OCI-LY1 (cell line): Measurements from ENCODE around the gene SPATA21.

Experiments used
- H2AFZ ChIP-seq: fragments of 200-600 bp; sonication (generic), shearing (Covaris generic); 2 replicates; pipeline ENCODE4 v1.6.0; 2014; ENCODE audit warnings: antibody characterized with exemption, mild to moderate bottlenecking, low read length
- H3F3A ChIP-seq: fragments of 200-600 bp; sonication (generic), shearing (Covaris generic); 2 replicates; pipeline ENCODE4 v1.6.0; 2014; ENCODE audit warnings: mild to moderate bottlenecking, antibody characterized with exemption, low read length, moderate library complexity; ENCODE audit not compliant: insufficient read depth
- H3K27ac ChIP-seq: fragments of 200-600 bp; sonication (generic); 2 replicates; pipeline ENCODE4 v1.5.1; 2014; ENCODE audit warnings: low read length, mixed run types, mild to moderate bottlenecking, low read depth; ENCODE audit not compliant: poor library complexity, severe bottlenecking
- H3K27me3 ChIP-seq: fragments of 200-600 bp; sonication (generic); 2 replicates; pipeline ENCODE4 v1.6.0; 2014; ENCODE audit warnings: antibody characterized with exemption, mild to moderate bottlenecking, low read length, moderate library complexity; ENCODE audit not compliant: insufficient read depth
- H3K36me3 ChIP-seq: fragments of 200-600 bp; sonication (generic); 2 replicates; pipeline ENCODE4 v1.6.1; 2014; ENCODE audit warnings: mild to moderate bottlenecking, antibody characterized with exemption, low read length, moderate library complexity, mixed read lengths; ENCODE audit not compliant: insufficient read depth
- H3K4me1 ChIP-seq: fragments of 200-600 bp; sonication (generic); 2 replicates; pipeline ENCODE4 v1.5.1; 2014; ENCODE audit warnings: mild to moderate bottlenecking, low read length, moderate library complexity; ENCODE audit not compliant: insufficient read depth, severe bottlenecking
- H3K4me2 ChIP-seq: fragments of 200-600 bp; sonication (generic), shearing (Covaris generic); 2 replicates; pipeline ENCODE4 v1.6.1; 2014; ENCODE audit warnings: low read length
- H3K4me3 ChIP-seq: fragments of 200-600 bp; sonication (generic); 2 replicates; pipeline ENCODE4 v1.5.1; 2014; ENCODE audit warnings: low read length, low read depth, mild to moderate bottlenecking, mixed read lengths; ENCODE audit not compliant: poor library complexity, severe bottlenecking
- H3K79me2 ChIP-seq: fragments of 200-600 bp; shearing (Covaris generic); 2 replicates; pipeline ENCODE4 v1.6.1; 2016; ENCODE audit warnings: mixed run types, low read length, mixed read lengths; ENCODE audit not compliant: insufficient read depth
- H3K9ac ChIP-seq: fragments of 200-600 bp; sonication (generic), shearing (Covaris generic); 2 replicates; pipeline ENCODE4 v1.6.1; 2014; ENCODE audit warnings: mild to moderate bottlenecking, low read length, mixed read lengths
- H3K9me2 ChIP-seq: fragments of 200-600 bp; sonication (generic), shearing (Covaris generic); 2 replicates; pipeline ENCODE4 v1.6.1; 2014; ENCODE audit warnings: low read depth, mild to moderate bottlenecking, low read length, mixed read lengths
- H3K9me3 ChIP-seq: fragments of 200-600 bp; shearing (Covaris generic); 2 replicates; pipeline ENCODE4 v1.6.1; 2014; ENCODE audit warnings: low read length, mixed read lengths
- H4K20me1 ChIP-seq: fragments of 200-600 bp; sonication (generic), shearing (Covaris generic); 2 replicates; pipeline ENCODE4 v1.6.0; 2016; ENCODE audit warnings: mild to moderate bottlenecking, low read length; ENCODE audit not compliant: insufficient read depth
- CTCF ChIP-seq: fragments of 200-600 bp; sonication (generic), shearing (Covaris generic); IDR thresholded peaks from 2 replicates; pipeline ENCODE4 v1.5.1; 2017; ENCODE audit warnings: mild to moderate bottlenecking, antibody characterized with exemption, low read length, moderate library complexity, mixed read lengths
- EZH2 ChIP-seq: fragments of 200-600 bp; sonication (generic), shearing (Covaris generic); IDR thresholded peaks from 2 replicates; pipeline ENCODE4 v1.8.0; 2017; ENCODE audit warnings: borderline replicate concordance, mixed run types, mild to moderate bottlenecking, antibody characterized with exemption, low read length, moderate library complexity, mixed read lengths

SPATA21 gene

GRCh38 chr1:16434501-16434900 is 2.7 kb downstream of the SPATA21 start:
- Histone ChIP-seq H3K36me3 (no peaks in the 10 kb centered on the region), H3K27me3 (no peaks in the 10 kb centered on the region), H3K9me2 (no peaks in the 10 kb centered on the region), H4K20me1 (no peaks in the 10 kb centered on the region), H3K79me2 (no peaks in the 10 kb centered on the region), H3K4me1 (peaks cover 9% of the 10 kb centered on the region), H3K4me3 (no peak overlapping the region), H3F3A (no peaks in the 10 kb centered on the region), H3K4me2 (no peak overlapping the region), H3K9ac (no peak overlapping the region), H3K9me3 (no peaks in the 10 kb centered on the region), H3K27ac (no peak overlapping the region), H2AFZ (no peak overlapping the region)
- TF ChIP-seq EZH2 (no peak), CTCF (no peak)

- Histone ChIP-seq H3K27ac (no peak overlapping the region), H3K9ac (no peak overlapping the region), H3K36me3 (no peaks in the 10 kb centered on the region), H2AFZ (no peak overlapping the region), H3K27me3 (no peaks in the 10 kb centered on the region), H3K79me2 (no peaks in the 10 kb centered on the region), H4K20me1 (no peaks in the 10 kb centered on the region), H3K4me2 (no peak overlapping the region), H3K9me3 (no peaks in the 10 kb centered on the region), H3F3A (no peaks in the 10 kb centered on the region), H3K4me1 (peaks cover 9% of the 10 kb centered on the region), H3K4me3 (no peak overlapping the region), H3K9me2 (no peaks in the 10 kb centered on the region)
- TF ChIP-seq EZH2 (no peak), CTCF (no peak)
Observed at GRCh38 chr1:16434007-16434406, 3.2 kb downstream of the SPATA21 start.

GRCh38 chr1:16433030-16433429 is 4.2 kb downstream of the SPATA21 start:
- Histone ChIP-seq H3K27me3 (no peaks in the 10 kb centered on the region), H3K4me3 (no peak overlapping the region), H3K4me2 (peak overlapping the region; percentile 8; the same call in 1 of the 2 replicates), H3K9ac (no peak overlapping the region; the same call in 1 of the 2 replicates), H4K20me1 (no peaks in the 10 kb centered on the region), H3K36me3 (no peaks in the 10 kb centered on the region), H3K9me3 (no peaks in the 10 kb centered on the region), H3K9me2 (no peaks in the 10 kb centered on the region), H3K27ac (no peak overlapping the region), H3K79me2 (no peaks in the 10 kb centered on the region), H3K4me1 (peaks cover 9% of the 10 kb centered on the region), H2AFZ (no peak overlapping the region), H3F3A (no peaks in the 10 kb centered on the region)
- TF ChIP-seq CTCF (no peak), EZH2 (no peak)
